Coronary artery (tissue), 2 donors: ENCODE data around the gene PSD2.

Source experiments
- DNase-seq: peaks from one replicate; pipeline ENCODE4 v3.0.0-alpha.2; 2017; ENCODE audit warnings: low spot score
- H3K27ac ChIP-seq, 2 donors: fragments of 200-600 bp; sonication (generic); one replicate each; pipeline ENCODE4 v1.5.1; 2016 to 2019
- H3K4me3 ChIP-seq: fragments of 200-600 bp; sonication (generic); 2 replicates; pipeline ENCODE4 v1.5.1; 2016; ENCODE audit warnings: mild to moderate bottlenecking, moderate library complexity
- TF ChIP-seq, protein P1 (sequence below): fragments of 200-600 bp; sonication (generic); IDR thresholded peaks from one replicate; pipeline ENCODE4 v1.5.1; 2019; ENCODE audit warnings: antibody characterized with exemption

The PSD2 gene

DNA sequence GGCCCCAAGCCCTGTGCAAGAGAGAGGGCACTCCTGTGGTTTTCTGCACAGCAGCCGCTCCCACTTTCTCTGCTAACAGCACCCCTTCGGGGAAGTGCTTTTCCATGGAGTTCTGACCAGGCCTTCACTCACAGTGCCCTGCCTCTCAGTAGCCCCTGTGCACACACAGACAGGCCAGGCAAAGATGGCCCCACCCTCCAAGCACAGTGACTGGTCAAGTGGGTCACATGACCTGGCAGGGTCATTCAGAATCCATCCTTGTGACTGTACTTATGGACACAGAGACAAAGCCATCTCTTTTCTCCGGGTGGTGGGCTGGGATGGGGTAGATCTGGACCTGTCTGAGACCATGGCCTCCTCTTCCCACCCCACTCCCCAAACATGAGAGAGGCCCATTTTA is 82.5 kb downstream of the PSD2 start:
- no peak overlapping the region for H3K4me3 ChIP-seq
- no peak overlapping the region for H3K27ac ChIP-seq
- no peak for DNase-seq
- TF ChIP-seq, protein P1, sequence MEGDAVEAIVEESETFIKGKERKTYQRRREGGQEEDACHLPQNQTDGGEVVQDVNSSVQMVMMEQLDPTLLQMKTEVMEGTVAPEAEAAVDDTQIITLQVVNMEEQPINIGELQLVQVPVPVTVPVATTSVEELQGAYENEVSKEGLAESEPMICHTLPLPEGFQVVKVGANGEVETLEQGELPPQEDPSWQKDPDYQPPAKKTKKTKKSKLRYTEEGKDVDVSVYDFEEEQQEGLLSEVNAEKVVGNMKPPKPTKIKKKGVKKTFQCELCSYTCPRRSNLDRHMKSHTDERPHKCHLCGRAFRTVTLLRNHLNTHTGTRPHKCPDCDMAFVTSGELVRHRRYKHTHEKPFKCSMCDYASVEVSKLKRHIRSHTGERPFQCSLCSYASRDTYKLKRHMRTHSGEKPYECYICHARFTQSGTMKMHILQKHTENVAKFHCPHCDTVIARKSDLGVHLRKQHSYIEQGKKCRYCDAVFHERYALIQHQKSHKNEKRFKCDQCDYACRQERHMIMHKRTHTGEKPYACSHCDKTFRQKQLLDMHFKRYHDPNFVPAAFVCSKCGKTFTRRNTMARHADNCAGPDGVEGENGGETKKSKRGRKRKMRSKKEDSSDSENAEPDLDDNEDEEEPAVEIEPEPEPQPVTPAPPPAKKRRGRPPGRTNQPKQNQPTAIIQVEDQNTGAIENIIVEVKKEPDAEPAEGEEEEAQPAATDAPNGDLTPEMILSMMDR: no peak

DNA sequence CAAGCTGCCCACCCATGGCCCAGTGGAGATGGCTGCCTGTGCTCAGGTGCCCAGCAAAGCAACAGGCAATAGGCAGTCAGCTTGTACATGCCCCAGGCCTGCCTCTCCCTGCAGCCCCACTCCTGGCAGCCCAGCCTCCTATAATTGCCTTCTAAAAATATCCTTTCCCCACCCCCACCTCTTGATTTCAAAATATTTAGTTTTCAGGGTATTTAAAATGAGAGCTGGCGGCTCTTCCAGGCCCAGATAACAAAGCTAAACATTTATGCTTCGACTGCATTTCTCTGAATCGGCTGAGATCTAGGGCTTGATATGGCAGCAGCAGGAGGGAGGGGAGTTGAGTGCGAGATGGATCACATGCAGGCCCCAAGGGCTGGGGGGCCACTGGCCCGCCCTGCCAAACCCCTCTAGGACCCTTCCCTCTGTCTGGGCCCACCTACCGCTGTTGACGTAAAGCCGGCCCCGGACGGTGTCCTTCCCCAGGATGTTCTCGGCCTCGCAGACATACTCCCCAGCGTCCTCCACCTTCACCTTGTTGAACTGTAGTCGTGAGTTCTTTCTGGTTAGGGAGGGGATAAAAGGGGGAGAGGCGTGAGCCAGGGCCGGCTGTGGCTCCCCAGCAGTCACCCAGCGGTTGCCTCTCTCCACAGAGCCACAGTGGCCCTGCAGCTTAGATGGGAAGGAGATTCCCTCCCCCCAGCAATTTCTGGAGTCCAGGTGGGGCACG is 85.0 kb downstream of the PSD2 start:
- no peak for DNase-seq
- no peak overlapping the region for H3K27ac ChIP-seq
- TF ChIP-seq, protein P1: no peak
- no peak overlapping the region for H3K4me3 ChIP-seq

DNA sequence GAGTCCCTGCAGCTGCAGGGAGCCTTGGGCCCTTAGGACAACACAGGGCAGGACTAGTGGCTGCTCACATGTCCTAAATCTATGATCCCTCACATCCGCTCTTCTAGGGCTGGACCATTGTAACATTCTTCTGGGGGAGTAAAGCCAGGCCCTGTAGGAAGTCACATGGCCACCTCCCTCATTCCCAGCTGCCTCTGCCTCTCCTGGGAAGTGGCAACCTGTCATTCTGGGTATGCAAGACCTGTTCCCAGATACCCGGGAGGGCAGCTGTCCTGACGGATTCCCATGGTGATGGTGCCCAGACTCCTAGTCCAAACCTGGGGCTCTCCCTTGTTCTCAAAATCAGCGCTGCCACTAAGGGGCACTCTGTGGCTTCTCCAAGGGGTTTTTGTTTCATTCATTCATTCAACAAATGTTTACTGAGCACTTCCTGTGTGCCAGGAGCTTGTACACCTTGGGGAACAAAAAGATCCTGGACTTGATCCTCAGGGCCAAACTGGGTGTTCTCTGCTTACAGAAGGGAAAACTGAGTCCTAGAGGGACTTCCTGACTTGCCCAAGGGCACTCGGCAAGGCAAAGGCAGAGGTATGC is 85.6 kb downstream of the PSD2 start:
- no peak for DNase-seq
- Histone ChIP-seq H3K4me3 (no peak overlapping the region), H3K27ac (no peak overlapping the region)
- TF ChIP-seq, protein P1: no peak

DNA sequence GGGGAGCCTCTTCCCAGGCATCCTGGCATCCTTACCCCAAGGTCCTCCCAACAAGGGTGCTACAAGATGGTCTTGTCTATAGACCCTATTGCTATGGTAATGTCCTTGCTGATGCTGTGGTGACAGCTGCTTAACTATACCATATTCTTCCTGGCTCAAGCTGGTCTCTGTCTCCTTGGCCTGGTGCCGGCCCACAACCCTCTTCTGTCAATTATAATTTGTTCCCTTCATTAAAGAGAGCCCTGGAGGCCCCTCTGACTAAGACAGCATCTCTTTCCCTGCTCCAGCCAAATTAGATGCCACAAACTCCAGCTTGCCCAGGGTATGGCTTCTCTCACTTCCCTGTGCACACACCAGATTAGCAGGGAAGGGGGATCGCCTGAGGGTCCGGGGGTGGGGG is 86.7 kb downstream of the PSD2 start:
- H3K4me3 ChIP-seq: no peak overlapping the region
- H3K27ac ChIP-seq: no peak overlapping the region
- TF ChIP-seq, protein P1: no peak
- DNase-seq: no peak

DNA sequence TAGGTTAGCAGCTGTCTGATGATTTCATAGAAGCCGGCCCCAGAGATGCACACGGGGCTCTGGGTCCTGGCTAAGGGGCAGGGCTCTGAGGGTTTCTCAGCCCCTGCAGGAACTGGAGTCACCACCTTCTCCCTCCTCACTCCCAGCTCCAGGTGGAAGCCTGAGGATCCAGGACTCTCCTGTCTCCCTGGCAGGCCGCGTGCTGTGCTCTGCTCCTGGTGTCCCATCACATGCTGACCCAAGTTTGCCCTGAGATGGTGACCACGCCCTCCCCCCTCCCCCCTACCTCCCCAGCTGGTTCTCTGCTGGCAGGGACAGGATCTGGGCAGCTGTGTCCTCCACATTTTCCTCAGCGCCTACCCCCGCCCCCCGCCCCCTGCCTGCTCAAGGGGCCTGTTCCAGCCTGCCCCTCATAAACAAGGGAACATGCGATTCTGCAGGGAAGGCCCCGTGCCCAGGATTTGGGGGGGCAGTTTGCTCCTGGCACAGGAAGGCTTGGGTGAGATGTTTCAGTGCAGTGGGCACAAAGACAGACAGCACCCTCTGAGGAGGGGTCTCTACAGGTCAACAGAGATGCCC is 87.4 kb downstream of the PSD2 start:
- DNase-seq: no peak
- TF ChIP-seq, protein P1: no peak
- no peak overlapping the region for H3K4me3 ChIP-seq
- H3K27ac ChIP-seq: no peak overlapping the region

DNA sequence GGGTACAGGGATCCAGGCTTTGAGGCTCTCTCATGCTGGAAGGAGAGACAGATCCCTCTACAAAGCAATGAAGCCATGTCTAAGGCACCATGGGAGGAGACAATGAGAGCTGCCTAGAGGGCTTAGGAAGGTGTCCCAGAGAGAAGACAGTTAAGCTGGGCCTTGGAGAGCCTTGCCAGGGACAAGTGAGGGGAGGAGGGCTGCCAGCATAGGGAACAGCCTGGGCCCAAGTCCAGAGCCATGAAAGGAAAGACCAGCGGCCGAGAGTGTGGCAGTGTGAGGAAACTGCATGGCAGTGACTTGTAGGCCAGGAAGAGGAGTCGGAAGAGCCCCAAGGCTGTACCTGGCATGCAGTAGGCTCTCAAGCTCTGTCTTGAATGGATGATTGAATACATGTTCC is 88.5 kb downstream of the PSD2 start:
- Histone ChIP-seq H3K27ac (no peak overlapping the region), H3K4me3 (no peak overlapping the region)
- TF ChIP-seq, protein P1: no peak
- no peak for DNase-seq

DNA sequence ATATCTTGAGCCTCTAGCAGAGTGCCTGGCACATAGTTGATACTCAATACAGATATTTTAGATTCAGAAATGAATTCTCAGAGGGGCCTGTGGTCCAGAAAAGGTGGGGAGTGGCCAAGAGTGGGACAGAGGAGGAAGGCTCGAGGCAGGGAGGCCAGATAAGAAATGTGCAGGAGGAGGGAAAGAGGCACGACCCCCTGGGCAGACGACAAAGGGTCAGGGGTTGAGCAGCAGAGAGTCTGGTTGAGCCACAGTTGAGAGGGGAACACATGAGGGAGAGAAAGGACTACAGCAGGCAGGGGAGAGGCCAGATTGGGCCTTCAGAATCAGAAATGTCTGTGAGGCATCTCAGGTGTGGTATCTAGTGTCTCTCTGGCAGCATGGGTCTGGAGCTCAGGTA is 89.1 kb downstream of the PSD2 start:
- TF ChIP-seq, protein P1: no peak
- DNase-seq: no peak
- no peak overlapping the region for H3K27ac ChIP-seq
- H3K4me3 ChIP-seq: no peak overlapping the region
